Stimulated activated CD4-positive, alpha-beta T cell treated with anti-CD3 and anti-CD28 coated beads, Interleukin-12 subunit alpha, Interleukin-12 subunit beta, amount 100 ng/mL, for 24 hours (primary cell): ENCODE measurements around the gene MRFAP1L1.
"Not testable (repeated sequence)": the region's sequence is repeated elsewhere in the genome, so short reads cannot be mapped to it uniquely, and the experiment has no call there.

Experiments
- DNase-seq, 2 experiments: peaks; one replicate each; pipeline ENCODE4 v3.0.0-alpha.2; 2020; ENCODE audit warnings: low read depth in 2 of 2

Gene MRFAP1L1

DNA sequence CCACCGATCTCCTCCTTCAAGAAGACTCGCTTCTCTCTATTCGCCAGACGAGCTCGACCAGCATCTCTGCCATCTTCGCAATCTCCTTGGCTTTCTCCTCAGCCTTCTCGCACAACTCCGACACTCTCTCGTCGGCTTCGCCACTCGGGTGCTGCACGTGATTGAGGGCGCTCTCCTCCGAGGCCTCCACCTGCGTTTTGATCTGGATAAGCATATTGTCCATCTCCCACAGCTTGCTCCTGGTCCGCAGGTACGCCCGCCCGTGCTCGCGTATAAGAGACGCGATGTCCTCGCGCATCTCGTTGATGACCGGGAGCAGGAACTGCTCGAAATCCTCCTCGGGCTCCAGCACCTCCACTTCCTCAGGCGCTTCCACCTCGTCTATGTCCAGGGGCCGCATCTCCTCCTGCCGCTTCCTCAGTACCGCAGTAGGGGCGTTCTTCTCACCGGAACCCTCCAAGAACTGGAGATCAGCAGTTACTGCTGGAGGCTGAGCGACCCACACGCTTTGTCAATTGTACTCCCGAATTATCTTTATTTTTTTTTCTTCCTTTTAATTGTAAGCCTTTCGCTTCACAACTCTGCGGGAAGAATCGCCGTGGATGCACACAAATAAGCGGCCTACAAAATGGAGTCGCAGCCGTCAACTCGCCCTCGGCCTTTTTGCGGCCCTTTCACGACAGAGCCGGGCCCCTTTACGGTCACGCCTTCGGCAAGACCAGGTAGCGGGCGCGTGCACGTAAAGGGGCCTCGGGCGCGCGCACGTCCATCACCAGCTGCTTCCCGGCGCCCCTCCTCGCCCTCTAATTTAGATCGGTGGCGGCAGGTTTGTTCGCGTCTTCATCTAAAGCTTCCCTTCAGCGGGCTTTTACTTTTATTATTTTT is at the start of gene MRFAP1L1:
TSS of gene MRFAP1L1 (minus strand) at position 636 of the 885 bp plus-strand sequence. CDS start at position 400, 236 bp downstream.
- peak; percentile 94 to 95 for DNase-seq

DNA sequence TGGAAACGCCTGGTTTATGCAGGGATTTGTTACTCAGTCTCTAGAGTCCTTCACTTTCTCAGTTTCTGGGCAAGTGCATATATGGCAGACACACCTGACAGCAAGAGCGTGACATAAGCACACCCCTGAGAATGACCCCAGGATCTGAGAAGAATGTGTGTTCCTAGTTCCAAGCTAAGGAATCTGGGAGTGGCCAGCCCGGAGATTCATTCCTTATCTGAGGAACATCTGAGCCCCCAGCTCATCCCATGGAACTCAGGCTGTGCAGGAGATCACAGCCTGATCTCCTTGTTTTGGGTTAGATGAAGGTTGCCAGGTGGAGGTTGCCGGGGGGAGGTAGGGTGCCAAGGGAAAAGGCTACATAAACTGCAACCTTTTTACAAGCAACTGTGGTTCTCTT is 49.1 kb upstream of the MRFAP1L1 start:
- DNase-seq = no peak

DNA sequence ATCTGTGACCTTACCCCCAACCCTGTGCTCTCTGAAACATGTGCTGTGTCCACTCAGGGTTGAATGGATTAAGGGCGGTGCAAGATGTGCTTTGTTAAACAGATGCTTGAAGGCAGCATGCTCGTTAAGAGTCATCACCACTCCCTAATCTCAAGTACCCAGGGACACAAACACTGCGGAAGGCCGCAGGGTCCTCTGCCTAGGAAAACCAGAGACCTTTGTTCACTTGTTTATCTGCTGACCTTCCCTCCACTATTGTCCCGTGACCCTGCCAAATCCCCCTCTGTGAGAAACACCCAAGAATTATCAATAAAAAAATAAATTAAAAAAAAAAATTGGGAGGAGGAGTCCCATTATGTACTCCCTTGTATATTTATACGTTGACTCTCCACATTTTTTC is 46.7 kb upstream of the MRFAP1L1 start:
- DNase-seq = not testable (repeated sequence)

DNA sequence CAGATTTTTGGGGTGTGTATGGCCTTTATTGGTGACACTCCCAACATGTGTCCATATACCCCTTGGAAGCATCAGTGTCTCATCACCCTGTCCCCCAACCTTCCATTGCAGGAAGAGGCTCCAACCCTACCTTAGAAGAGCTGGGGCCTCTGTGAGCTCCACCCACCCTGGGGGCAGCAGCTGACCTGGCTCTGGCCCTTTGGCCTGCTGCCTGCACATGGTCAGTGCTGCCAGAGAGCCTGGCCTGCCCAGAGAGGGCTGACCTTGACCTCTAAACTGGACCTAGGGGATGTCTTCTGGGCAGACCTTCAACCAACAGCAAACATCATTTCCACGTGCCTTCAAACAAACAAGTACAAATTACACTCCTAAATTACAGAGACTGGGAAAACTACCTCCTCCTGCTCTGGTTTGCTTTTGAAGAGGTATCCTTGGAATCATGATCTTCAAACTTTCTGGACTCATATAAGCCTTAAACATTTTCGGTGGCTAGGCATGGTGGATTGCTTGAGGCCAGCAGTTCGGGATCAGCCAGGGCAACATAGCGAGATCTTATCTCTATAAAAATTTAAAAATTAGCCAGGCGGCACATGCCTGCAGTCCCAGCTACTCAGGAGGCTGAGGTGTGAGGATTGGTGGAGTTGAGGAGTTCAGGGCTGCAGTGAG is 45.6 kb upstream of the MRFAP1L1 start:
- DNase-seq = no peak

DNA sequence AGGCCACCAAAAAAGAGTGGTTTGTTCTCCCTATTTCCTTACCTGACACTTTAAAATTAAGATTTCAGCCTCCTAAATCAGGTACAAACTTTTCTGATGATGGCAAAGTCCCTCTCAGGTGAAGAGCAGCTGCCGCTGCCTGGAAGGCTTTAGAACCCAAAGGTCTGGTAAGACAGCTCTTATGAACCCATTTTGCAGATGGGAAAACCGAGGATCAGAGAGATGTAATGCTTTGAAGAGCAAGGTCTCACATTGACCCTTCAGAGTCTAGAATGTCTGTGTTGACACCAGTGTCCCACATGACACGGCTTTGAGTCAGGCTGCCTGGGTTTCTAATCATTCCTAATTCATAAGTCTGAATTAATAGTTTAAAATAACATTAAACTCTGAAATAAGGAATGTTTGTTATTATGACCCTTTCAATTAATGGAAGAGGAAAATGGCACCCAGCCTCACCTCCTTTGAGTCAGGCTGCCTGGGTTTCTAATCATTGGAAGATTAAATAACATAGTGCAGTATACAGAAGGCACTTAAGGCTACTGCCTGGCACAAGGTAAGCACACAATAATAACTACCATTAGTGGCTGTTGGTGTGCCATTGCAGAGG is 44.9 kb upstream of the MRFAP1L1 start:
- DNase-seq = no peak

DNA sequence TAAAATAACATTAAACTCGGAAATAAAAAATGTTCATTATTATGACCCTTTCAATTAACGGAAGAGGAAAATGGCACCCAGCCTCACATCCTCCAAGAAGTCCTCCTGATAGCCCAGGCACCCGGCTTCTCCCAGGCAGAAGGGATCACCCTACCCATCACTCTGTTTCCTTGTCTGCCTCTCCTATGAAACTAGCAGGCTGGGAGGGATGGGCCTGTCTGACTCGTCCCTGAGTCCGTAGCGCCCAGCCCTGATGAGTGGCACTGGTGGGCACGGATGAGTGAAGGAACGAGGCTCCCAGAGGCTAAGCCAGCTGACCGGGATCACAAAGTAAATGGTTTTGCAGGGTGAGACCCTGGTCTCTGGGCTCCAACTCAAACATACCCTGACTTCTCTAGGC is 44.2 kb upstream of the MRFAP1L1 start:
- DNase-seq = no peak

DNA sequence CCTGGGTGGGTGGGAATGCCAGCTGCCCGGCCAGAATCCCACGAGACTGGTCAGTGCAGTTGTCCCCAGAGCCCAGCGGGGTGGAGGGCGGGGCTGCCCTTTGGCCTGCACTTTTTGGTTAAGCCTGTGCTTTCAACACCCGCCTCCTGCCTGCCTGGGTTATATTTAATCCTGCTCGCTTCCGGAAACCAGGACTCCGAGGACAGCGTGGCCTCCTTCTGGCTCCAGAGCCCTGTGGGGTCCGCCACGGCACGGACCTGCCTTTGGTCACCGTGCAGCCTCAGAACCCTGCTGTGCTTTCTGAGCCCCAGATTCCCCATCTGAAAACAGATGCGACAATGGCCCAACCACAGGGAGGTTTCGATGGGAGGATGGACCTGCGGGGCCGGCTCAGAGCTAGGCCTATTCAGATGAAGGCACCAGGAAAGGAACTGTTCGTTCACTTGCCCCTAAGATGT is 43.5 kb upstream of the MRFAP1L1 start:
- DNase-seq = no peak

DNA sequence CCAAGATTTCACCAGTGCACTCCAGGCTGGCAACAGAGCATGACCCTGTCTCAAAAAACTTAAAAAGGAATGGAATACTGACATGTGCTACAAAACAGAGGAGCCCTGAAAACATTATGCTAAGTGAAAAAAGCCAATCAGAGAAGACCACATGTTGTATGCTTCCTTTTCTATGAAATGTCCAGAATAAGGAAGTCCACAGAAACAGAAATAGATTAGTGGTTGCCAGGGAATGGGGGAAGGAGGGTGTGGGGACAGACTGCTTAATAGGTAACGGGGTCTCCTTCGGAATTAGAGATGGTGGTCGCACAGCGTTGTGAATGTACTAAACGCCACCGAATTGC is 42.8 kb upstream of the MRFAP1L1 start:
- no peak for DNase-seq

DNA sequence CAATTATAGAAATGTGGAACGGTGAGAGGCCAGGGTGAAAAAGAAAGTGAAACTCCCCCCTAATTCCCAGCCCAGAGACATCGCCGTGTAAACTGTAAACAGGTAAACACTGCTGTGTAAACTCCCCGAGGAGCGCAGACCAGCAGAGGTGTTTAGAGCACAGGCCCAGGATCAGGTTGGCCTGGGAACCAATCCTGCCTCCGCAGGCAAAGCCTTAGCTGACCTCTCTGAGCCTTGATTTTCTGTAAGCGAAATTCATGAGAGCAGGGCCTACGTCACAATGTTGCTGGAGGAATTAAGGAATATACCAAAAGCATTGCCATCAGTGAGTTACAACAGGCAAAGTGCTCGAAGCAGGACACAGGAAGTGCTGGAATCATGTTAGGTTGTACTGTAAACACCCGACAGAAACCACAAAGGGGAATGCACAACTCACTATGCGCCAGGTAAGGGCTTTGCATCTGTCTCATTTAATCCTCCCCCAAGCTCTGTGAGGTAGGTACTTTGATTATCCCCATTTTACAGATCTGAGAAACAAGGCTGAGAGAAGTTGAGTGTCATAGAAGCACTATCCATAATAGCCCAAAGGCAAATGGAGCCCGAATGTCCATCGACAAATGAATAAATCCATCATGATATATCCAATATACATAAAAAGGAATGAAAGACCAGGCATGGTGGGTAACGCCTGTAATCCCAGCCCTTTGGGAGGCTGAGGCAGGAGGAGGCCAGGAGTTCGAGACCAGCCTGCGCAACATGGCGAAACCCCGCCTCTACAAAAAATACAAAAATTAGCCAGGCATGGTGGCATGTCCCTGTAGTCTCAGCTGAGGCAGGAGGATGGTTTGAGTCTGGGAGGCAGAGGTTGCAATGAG is 42.2 kb upstream of the MRFAP1L1 start:
- DNase-seq = no peak

DNA sequence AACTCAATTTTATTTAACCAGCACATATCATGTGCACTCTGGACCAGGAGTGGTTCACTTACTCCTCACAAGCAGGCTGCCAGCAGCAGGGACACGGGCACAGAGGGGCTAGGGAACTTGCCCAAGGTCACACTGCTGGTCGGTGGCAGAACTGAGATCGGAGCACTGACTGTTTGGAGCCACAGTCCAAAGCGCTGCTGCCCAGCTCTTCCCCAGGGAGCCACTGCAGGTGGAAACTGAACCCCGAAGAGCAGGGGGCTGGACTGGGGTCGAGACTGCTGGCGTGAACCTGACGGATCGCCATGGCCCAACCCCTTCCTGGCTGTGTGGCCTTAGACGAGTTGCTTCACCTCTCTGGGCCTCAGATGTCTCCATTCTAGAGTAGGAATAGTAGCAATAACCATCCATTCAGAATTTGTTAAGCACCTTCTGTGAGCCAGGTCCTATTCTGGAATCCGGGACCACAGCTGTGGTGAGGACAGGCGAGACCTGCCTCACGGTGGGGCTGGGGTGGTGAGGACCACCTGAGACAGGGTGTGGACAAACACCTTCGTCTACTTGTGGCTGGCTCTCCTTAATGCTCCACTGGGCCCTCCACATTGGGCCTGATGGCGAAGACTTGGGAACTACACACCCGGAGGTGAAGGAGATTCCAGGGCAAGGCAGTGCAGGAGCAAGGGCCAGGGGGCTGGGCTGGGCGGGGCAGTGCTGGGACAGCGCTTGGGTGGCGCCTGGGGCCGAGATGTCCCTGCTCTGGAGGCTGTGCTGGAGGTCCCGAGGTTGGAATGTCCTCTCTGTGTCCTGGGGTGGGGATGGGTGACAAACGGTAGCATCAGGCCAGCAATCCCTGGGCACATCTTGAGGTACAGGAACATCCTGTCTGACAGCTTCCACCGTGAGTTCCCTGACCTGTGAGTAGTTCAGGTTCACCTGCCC is 40.9 kb upstream of the MRFAP1L1 start:
- DNase-seq = no peak

DNA sequence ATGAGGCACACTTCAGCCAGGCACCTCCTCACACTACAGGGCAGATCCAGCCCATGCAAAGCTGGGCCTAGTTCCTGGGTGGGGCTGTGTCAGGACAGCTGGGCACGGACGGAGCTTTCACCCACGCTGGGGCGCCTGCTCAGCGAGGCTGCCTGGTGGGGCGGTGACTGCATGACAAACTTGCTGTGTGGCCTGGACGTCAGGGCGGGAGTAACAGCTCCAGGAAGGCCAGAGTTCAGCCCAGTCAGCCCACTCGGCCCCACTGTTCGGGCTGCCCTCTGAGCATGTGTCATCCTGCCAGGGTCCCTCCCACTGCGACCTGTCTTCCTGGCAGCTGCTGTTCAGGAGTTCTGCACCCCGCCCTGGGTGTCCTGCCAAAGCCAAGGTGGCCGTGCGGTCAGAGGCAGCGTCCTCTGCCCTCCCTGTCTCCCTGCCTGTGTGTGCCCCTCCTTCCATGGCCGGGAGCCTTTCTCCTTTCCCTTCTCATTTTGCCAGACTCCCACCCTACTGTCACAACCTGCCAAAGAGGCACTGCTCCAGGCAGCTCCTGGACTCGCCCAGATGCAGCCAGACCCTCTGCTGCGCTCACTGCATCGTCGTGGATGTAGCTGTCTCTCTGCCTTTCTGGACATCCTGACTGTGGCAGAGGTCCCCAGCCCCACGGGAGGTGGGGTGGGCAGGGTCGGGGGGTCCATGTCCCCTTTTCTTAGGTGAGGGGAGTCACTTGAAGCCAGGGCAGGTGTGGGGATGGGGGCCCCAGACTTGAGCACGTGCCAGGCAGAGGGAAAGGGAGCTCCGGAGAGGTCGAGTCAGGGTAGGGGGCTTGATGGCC is 39.9 kb upstream of the MRFAP1L1 start:
- DNase-seq = no peak

DNA sequence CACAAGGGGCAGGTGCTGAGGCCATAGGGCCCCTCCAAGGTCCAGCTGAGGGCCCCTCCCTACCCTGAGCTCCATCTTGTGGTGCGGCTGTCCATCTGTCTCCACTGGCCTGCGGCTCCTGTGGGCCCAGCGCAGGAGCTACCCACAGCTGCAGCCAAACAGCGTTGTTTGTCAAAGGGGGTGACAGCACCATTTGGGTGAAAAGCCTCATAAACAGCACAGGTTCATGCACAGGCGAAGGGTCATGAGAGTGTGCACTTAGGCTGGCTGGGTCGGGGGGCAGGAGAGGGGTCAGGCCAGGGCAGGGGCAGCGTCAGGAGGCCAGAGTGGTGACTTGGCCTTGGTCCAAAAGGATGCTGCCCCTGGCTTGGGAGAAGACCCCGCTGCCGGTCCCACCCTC is 38.6 kb upstream of the MRFAP1L1 start:
- no peak for DNase-seq

DNA sequence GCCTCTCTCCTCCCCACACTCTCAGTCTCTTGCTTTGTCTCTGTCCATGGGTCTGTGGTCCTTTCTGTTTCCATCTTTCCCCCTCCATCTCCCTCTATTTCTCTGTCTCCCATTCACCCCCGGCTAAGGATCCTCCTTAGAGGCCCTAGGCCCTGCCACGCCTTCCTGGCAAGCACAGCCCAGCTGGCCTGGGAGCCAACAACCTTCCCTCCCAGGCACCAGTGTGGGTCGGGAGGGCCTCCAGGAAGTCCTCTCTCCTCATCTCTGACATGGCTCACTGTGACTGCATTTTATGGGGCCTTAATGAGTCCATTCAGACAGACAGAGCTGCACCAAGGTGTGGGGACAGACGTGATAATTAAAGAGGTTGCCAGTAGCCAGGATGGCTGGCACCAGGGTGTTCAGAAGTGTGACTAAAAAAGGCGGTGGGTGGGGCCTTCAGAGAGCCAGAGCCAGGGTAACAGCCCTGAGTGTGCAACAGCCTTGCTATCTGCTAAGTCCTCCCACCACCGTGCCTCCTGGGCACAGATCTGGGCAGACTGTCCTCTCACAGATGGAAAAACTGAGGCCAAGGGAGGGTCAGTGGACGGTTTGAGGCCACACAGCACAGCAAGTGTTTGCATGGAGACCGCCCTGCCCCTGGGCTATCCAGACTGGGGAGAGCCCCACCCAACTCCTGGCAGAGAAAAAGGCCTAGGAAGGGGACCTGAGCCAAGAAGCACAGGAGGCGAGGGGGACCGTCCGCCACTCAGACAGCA is 37.8 kb upstream of the MRFAP1L1 start:
- DNase-seq = no peak

DNA sequence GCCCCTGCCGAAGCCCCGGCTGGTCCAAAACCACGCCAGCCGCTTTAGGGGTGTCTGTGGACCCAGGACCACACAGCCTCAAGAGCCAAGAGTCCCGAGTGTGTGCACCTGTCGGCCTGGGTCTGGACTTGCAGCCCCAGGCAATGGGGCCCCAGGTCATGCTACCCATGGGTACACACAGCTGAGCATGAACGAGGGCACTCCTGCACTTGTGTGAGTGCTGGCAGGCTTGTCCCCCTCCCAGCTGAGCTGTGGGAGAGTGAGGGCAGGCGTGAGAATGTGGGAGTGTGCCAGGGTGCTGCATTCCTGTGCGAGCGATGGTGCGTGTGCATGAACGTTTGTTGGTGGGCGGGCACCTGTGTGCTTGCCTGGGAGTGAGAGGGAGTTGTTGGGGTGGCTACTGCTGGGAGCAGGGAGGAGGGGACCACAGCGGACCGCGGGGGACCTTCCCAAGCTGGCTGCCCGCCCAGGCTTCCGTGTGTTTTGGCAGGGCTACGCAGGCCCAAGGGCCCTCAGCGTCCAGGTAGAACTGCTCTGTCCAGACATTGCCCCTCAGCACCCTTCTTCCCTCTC is 37.1 kb upstream of the MRFAP1L1 start:
- no peak for DNase-seq

DNA sequence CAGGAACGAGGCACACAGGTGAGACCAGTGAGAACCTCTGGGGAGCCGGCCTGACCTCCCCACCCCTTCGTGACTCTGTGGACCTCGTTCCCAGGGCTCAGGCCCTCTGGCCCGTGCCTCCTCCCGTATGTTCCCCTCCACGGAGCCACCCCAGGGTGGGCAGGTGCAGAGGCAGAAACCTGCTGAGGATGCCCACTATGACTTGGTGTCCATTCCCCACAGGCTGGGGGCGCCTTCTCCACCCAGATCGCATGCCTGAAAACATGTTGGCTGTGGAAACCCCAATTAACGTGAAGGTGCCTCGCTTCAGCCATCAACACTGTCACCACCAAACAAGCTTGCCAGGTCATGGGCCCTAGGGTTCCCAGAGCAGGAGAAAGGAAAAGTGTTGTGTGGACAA is 33.3 kb upstream of the MRFAP1L1 start:
- no peak for DNase-seq

DNA sequence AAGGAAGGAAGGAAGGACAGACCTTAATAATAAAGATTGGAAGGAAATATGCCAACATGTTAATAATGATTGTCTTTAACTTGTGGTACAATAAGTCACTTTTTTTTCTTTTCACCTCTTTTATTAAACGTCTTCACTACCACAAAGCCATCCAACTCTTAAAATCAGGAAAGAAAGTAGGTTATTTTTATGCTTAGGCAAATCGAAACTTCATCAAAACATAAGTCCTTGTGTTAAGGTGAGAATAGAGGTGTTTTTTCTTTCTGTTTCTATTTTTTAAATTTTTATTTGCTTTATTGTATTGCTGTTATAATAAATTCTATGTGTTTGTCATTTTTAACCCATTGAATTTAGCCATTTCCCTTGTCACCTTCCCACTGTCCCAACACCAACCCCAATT is 32.8 kb upstream of the MRFAP1L1 start:
- DNase-seq = no peak

DNA sequence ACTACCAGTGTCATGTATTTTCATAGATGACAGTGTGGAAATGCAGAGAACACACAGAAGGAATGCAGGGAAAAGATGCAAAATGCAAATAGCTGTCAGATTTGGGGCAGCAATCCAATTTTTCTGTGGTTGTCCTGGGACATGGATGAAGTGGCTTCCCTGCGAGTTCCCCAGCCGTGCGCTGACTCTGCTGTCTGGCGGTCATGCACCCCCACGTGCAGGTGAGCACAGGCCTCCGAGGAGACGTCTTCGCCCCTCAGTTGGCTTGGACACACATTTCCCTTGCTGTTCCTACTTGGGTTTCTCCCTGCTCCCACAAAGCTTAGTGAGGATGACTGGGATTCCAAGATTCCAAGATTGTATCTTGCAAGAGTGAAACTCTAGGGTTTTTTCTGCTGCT is 30.7 kb upstream of the MRFAP1L1 start:
- DNase-seq = no peak

DNA sequence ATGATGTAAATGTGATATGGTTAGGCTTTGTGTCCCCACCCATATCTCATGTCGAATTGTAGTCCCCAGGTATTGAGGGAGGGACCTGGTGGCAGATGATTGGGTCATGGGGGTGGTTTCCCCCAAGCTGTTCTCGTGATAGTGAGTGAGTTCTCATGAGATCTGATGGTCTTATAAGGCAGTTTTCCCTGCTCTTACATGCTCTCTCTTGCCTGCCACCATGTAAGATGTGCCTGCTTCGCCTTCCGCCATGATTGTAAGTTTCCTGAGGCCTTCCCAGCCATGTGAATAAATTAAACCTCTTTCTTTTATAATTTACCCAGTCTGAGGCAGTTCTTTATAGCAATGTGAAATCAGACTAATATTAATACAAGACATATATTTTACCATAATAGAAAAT is 30.3 kb upstream of the MRFAP1L1 start:
- no peak for DNase-seq
